ENCODE data around the gene NDUFAF5. TPM values are rescaled to one million over a fixed set of nuclear protein-coding genes. Genes with fewer than 3 reads are reported as not detected.

Gene NDUFAF5
- total and polyA plus RNA-seq, 2 donors (not counting 3 experiments of a cell fraction or from before 2014, with no cell fraction given) = 9.8 to 26.4 TPM

DNA sequence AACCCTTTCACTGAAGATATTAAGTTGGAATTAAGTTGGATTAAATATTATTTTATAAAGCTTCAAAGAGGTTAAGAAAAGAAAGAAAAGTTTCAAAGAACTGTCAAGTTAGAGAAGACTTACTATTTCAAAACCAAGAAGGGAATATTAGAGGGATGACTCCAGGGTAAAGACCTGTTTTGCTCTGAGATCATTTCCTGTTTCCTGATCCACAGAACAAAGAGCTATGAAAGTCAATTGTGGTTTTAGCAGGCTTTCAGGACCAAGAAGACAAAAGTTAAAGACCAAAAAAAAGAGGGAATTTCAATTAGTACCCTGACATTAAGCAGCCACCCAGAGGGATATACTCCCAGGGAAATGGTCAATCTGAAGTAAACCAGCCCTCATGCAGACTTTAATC, 19.5 kb upstream of the NDUFAF5 start:
- CTCF ChIA-PET = interaction anchor here (1.4 kb wide), 1 partner anchor 11 kb away, joined by 10 read pairs; no protein-coding TSS in a partner anchor
- no TSS peak for BruUV-seq (replicated peaks)
- Histone ChIP-seq H3K27me3 (ENCODE audit: control insufficient read depth in 2 of 2, insufficient read depth in 2 of 2, low read length in 2 of 2) (no peaks in the 10 kb centered on the region), H3K4me2 (ENCODE audit: insufficient read depth, low read length) (peak overlapping the region; percentile 67), H3K4me1 (ENCODE audit: control insufficient read depth, extremely low read depth, insufficient read depth, low read length) (peaks cover 10% of the 10 kb centered on the region), H3K36me3 (ENCODE audit: control insufficient read depth in 2 of 2, extremely low read depth in 1 of 2, insufficient read depth in 2 of 2, low read length in 2 of 2) (peaks cover 8 to 25% of the 10 kb centered on the region in 2 experiments), H3K9ac (replicated peaks; ENCODE audit: extremely low read depth, insufficient read depth, low read length) (peak overlapping the region; percentile 35), H3K79me2 (ENCODE audit: control insufficient read depth, insufficient read depth, low read length) (peaks cover 4% of the 10 kb centered on the region), H4K20me1 (replicated peaks; ENCODE audit: control insufficient read depth, extremely low read depth, insufficient read depth, low read length) (no peaks in the 10 kb centered on the region), H3K9me1 (replicated peaks; ENCODE audit: control insufficient read depth, extremely low read depth, insufficient read depth, low read length) (no peaks in the 10 kb centered on the region), H3K27ac (ENCODE audit: insufficient read depth, low read depth, low read length) (peak overlapping the region; percentile 94), H3K4me3 (replicated peaks in 1 of 3; ENCODE audit: insufficient read depth in 1 of 3, low read depth in 1 of 3, low read length in 3 of 3) (no peak overlapping the region), H2AFZ (ENCODE audit: low read depth, low read length) (peak overlapping the region; percentile 44), H3K9me3 (replicated peaks; ENCODE audit: control insufficient read depth, insufficient read depth, low read length) (peaks cover 3% of the 10 kb centered on the region)
- dilution Hi-C loops (cut with MboI; ENCODE audit: extremely low pct_ligation_motif_present, low sequenced_read_pairs) (no loop called here), intact Hi-C loops (cut with micrococcal nuclease) (no loop called here)
- POLR2A ChIA-PET = no interaction called here
- peak; percentile 67 for DNase-seq (ENCODE audit: low read depth, low spot score)
- TF ChIP-seq JUN (IDR thresholded peaks at IDR 0.05; ENCODE audit: borderline replicate concordance, insufficient read depth, insufficient read length, low read depth) = peak; percentile 71
- no peak for TF ChIP-seq MAX (IDR thresholded peaks at IDR 0.05; ENCODE audit: insufficient read depth, insufficient read length)
- peak; percentile 30 for TF ChIP-seq FOS (IDR thresholded peaks at IDR 0.05; ENCODE audit: borderline replicate concordance, insufficient read depth, low read length)
- peak; percentile 64 for FAIRE-seq

DNA sequence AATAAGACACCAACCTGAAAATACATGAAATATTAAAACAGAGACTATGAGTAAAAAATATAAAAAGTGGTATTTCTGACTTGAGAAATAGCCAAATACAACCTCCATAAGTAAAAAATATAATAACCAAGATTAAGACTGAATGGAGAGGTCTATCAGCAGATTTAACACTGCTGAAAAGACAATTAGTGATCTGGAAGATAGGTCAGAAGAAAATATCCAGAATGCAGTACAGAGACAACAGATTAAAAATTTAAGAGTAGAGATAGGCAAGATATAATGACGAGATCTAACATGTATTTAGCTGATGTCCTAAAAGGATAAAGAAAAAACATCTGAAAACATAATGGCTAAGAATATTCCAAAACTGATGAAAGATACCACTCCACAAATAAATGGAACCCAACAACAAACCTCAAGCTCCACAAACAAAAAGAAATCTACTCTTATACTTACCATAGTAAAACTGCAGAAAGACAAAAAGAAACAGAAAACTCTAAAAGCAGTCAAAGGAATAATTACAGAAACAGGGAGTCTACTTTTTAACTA, 18.9 kb upstream of the NDUFAF5 start:
- dilution Hi-C loops (cut with MboI; ENCODE audit: extremely low pct_ligation_motif_present, low sequenced_read_pairs) = no loop called here
- no peak overlapping the region for H2AFZ ChIP-seq (ENCODE audit: low read depth, low read length)
- POLR2A ChIA-PET = no interaction called here

More for the DNA sequence above, 18.9 kb upstream of the NDUFAF5 start:
- H3K9me3 ChIP-seq (replicated peaks; ENCODE audit: control insufficient read depth, insufficient read depth, low read length) = peaks cover 3% of the 10 kb centered on the region
- H3K4me3 ChIP-seq (replicated peaks in 1 of 3; ENCODE audit: insufficient read depth in 1 of 3, low read depth in 1 of 3, low read length in 3 of 3) = no peak overlapping the region
- peaks cover 10% of the 10 kb centered on the region for H3K4me1 ChIP-seq (ENCODE audit: control insufficient read depth, extremely low read depth, insufficient read depth, low read length)
- H3K9me1 ChIP-seq (replicated peaks; ENCODE audit: control insufficient read depth, extremely low read depth, insufficient read depth, low read length) = no peaks in the 10 kb centered on the region
- H3K79me2 ChIP-seq (ENCODE audit: control insufficient read depth, insufficient read depth, low read length) = peaks cover 4% of the 10 kb centered on the region
- H3K36me3 ChIP-seq (ENCODE audit: control insufficient read depth in 2 of 2, extremely low read depth in 1 of 2, insufficient read depth in 2 of 2, low read length in 2 of 2) = peaks cover 8 to 31% of the 10 kb centered on the region in 2 experiments
- H3K9ac ChIP-seq (replicated peaks; ENCODE audit: extremely low read depth, insufficient read depth, low read length) = peak overlapping the region; percentile 35
- peak overlapping the region; percentile 67 for H3K4me2 ChIP-seq (ENCODE audit: insufficient read depth, low read length)
- no peak for DNase-seq (ENCODE audit: low read depth, low spot score)
- TF ChIP-seq POLR2AphosphoS5 (IDR thresholded peaks at IDR 0.05; ENCODE audit: insufficient read depth, low read depth, low read length) (no peak), JUN (IDR thresholded peaks at IDR 0.05; ENCODE audit: borderline replicate concordance, insufficient read depth, insufficient read length, low read depth) (no peak), FOS (IDR thresholded peaks at IDR 0.05; ENCODE audit: borderline replicate concordance, insufficient read depth, low read length) (no peak), MYC (IDR thresholded peaks at IDR 0.05; ENCODE audit: low read depth, low read length) (no peak), MAX (IDR thresholded peaks at IDR 0.05; ENCODE audit: insufficient read depth, insufficient read length) (no peak), EZH2 (IDR thresholded peaks at IDR 0.05; ENCODE audit: borderline replicate concordance, low read depth, low read length, severe bottlenecking) (no peak), GATA2 (IDR thresholded peaks at IDR 0.05; ENCODE audit: insufficient read depth, insufficient read length, low read depth, low read length) (no peak), POLR2A (IDR thresholded peaks at IDR 0.05; ENCODE audit: low read depth, low read length) (no peak)
- TF ChIP-seq, protein P1, sequence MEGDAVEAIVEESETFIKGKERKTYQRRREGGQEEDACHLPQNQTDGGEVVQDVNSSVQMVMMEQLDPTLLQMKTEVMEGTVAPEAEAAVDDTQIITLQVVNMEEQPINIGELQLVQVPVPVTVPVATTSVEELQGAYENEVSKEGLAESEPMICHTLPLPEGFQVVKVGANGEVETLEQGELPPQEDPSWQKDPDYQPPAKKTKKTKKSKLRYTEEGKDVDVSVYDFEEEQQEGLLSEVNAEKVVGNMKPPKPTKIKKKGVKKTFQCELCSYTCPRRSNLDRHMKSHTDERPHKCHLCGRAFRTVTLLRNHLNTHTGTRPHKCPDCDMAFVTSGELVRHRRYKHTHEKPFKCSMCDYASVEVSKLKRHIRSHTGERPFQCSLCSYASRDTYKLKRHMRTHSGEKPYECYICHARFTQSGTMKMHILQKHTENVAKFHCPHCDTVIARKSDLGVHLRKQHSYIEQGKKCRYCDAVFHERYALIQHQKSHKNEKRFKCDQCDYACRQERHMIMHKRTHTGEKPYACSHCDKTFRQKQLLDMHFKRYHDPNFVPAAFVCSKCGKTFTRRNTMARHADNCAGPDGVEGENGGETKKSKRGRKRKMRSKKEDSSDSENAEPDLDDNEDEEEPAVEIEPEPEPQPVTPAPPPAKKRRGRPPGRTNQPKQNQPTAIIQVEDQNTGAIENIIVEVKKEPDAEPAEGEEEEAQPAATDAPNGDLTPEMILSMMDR (IDR thresholded peaks at IDR 0.05; ENCODE audit: extremely low read depth in 1 of 2, insufficient read depth in 1 of 2, low read depth in 1 of 2, low read length in 2 of 2) = no peak
- peak overlapping the region; percentile 94 for H3K27ac ChIP-seq (ENCODE audit: insufficient read depth, low read depth, low read length)
- H4K20me1 ChIP-seq (replicated peaks; ENCODE audit: control insufficient read depth, extremely low read depth, insufficient read depth, low read length) = no peaks in the 10 kb centered on the region
- BruUV-seq (replicated peaks) = no TSS peak
- H3K27me3 ChIP-seq (ENCODE audit: control insufficient read depth in 2 of 2, insufficient read depth in 2 of 2, low read length in 2 of 2) = no peaks in the 10 kb centered on the region
- intact Hi-C loops (cut with micrococcal nuclease) = no loop called here
- FAIRE-seq = no peak
- CTCF ChIA-PET = interaction anchor here (1.4 kb wide), 1 partner anchor 11 kb away, joined by 10 read pairs; no protein-coding TSS in a partner anchor
